Esophagus squamous epithelium (tissue), 5 donors: ENCODE data around the gene RIPK4. TPM values are rescaled to one million over a fixed set of nuclear protein-coding genes. Genes with fewer than 3 reads are reported as not detected.

Experiments
- DNase-seq: peaks from one replicate; lab custom pipeline; 2025; lab: John Stamatoyannopoulos, UW
- H3K27ac ChIP-seq, 4 donors: fragments of 200-600 bp; sonication (generic); one replicate each; pipeline ENCODE4 v1.5.1; 2016 to 2019; ENCODE audit warnings: mild to moderate bottlenecking in 1 of 4
- H3K27me3 ChIP-seq, 4 donors: fragments of 200-600 bp; sonication (generic); 1 replicate in 3 of 4; 2 replicates in 1 of 4; pipeline versions ENCODE4 v1.5.1 to v1.6.0; 2017 to 2021; ENCODE audit warnings: antibody characterized with exemption in 1 of 4
- H3K36me3 ChIP-seq, 3 donors: fragments of 200-600 bp; sonication (generic); one replicate each; pipeline ENCODE4 v1.5.1; 2016 to 2019
- H3K4me1 ChIP-seq, 3 donors: fragments of 200-600 bp; sonication (generic); one replicate each; pipeline ENCODE4 v1.5.1; 2017 to 2019
- H3K4me3 ChIP-seq, 4 donors: fragments of 200-600 bp; sonication (generic); 1 replicate in 3 of 4; 2 replicates in 1 of 4; pipeline ENCODE4 v1.5.1; 2016 to 2019; ENCODE audit warnings: mild to moderate bottlenecking in 2 of 4, moderate library complexity in 1 of 4
- H3K9me3 ChIP-seq, 3 donors: fragments of 200-600 bp; sonication (generic); one replicate each; pipeline ENCODE4 v1.5.1; 2016 to 2019
- POLR2A ChIP-seq, 4 donors: fragments of 450-650 bp; IDR thresholded peaks; one replicate each; pipeline ENCODE4 v1.6.1; 2017; ENCODE audit warnings: antibody characterized with exemption in 4 of 4, mild to moderate bottlenecking in 4 of 4, moderate library complexity in 3 of 4
- WGBS, 2 donors: methylation state at CpG; one replicate each; pipeline ENCODE4 v1.1.5; 2018; 5-methylcytosine and 5-hydroxymethylcytosine counted together
- intact Hi-C: fragments of 100-400 bp; cut with DNase I; formaldehyde crosslinking; loops from one replicate; pipeline ENCODE4 v1.15.0; 2022
- total RNA-seq, 4 donors: library from RNA; depleted of rRNA; stranded (reverse); fragments of >200 nt; gene quantifications; one replicate each; pipeline ENCODE4 v1.1.0, GENCODE V29; 2016
- TF ChIP-seq, protein P1 (sequence below), 6 experiments: fragments of 450-650 bp in 4 of 6; fragments of 200-600 bp in 2 of 6; sonication (generic) in 2 of 6; IDR thresholded peaks; one replicate each; pipeline ENCODE4 v1.5.1; 2016 to 2019; ENCODE audit warnings: antibody characterized with exemption in 6 of 6, mild to moderate bottlenecking in 4 of 6, moderate library complexity in 4 of 6
- donor health status: DM: yes; HTN: yes; CAD: no.

Gene RIPK4
- total RNA-seq, 4 donors from 2014 or later, result 41.1 to 93.5 (median 68.8) TPM

DNA sequence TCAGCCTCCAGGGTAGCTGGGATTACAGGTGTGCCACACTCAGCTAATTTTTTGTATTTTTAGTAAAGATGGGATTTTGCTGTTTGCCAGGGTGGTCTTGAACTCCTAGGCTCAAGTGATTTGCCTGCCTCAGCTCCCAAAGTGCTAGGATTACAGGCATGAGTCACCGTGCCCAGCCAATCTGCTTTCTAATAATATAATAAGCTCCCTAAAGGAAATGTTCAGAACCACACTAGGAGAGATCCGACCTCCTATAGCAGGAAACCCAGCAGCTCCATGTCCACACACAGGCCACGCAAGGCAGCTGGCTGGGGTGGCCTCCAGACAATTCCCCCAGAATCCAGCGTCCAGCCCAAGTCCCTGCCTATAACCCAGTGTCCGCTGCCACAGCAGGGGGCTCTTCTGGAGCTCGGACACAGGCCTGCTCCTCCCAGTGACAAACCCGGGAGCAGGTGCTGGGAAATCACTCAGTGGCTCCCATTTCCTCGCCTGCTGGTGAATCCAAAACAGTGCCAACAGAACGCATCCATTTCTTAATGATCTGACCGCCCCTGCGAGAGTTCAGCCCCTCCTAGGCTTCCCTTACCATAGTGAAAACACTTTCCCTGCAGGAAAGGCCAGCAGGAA lies 7.5 kb downstream of the RIPK4 start:
- Histone ChIP-seq H3K9me3 (no peaks in the 10 kb centered on the region), H3K27ac (peak overlapping the region in 2 of 4 donors; percentile 25 to 35), H3K27me3 (peaks cover 0 to 56% (median 0%) of the 10 kb centered on the region in 4 donors), H3K4me1 (peaks cover 20 to 93% (median 41%) of the 10 kb centered on the region in 3 donors), H3K4me3 (no peak overlapping the region), H3K36me3 (peaks cover 0 to 52% (median 0%) of the 10 kb centered on the region in 3 donors)
- DNase-seq, result no peak
- intact Hi-C loops, result no loop called here
- WGBS, 2 donors, result 62 to 73% methylated on average over 6 to 7 of the region's 11 CpGs
- TF ChIP-seq POLR2A (IDR thresholded peaks at IDR 0.05), result no peak
- TF ChIP-seq, protein P1, sequence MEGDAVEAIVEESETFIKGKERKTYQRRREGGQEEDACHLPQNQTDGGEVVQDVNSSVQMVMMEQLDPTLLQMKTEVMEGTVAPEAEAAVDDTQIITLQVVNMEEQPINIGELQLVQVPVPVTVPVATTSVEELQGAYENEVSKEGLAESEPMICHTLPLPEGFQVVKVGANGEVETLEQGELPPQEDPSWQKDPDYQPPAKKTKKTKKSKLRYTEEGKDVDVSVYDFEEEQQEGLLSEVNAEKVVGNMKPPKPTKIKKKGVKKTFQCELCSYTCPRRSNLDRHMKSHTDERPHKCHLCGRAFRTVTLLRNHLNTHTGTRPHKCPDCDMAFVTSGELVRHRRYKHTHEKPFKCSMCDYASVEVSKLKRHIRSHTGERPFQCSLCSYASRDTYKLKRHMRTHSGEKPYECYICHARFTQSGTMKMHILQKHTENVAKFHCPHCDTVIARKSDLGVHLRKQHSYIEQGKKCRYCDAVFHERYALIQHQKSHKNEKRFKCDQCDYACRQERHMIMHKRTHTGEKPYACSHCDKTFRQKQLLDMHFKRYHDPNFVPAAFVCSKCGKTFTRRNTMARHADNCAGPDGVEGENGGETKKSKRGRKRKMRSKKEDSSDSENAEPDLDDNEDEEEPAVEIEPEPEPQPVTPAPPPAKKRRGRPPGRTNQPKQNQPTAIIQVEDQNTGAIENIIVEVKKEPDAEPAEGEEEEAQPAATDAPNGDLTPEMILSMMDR (IDR thresholded peaks at IDR 0.05), result no peak

DNA sequence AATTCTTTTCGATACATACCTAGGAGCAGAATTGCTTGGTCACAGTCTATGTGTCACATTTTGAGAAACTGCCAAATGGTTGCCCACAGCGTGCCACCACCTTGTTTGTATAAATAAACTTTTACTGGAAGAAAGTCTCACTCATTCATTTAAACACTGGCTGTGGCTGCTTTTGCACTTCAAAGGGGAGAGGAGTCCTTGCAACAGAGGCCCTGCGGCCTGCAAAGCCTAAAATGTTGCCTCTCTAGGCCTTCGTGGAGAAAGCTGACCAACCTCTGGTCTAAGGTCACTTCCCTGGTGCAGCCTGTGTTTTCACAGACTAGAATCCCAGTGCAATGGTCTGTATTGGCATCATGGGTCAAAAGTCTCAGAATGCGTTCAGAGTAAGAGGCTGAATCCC lies 8.3 kb downstream of the RIPK4 start:
- WGBS, 2 donors, result 54 to 74% methylated on average over 4 to 5 of the region's 5 CpGs
- H3K4me1 ChIP-seq, result peaks cover 28 to 93% (median 47%) of the 10 kb centered on the region in 3 donors
- no peak for DNase-seq

DNA sequence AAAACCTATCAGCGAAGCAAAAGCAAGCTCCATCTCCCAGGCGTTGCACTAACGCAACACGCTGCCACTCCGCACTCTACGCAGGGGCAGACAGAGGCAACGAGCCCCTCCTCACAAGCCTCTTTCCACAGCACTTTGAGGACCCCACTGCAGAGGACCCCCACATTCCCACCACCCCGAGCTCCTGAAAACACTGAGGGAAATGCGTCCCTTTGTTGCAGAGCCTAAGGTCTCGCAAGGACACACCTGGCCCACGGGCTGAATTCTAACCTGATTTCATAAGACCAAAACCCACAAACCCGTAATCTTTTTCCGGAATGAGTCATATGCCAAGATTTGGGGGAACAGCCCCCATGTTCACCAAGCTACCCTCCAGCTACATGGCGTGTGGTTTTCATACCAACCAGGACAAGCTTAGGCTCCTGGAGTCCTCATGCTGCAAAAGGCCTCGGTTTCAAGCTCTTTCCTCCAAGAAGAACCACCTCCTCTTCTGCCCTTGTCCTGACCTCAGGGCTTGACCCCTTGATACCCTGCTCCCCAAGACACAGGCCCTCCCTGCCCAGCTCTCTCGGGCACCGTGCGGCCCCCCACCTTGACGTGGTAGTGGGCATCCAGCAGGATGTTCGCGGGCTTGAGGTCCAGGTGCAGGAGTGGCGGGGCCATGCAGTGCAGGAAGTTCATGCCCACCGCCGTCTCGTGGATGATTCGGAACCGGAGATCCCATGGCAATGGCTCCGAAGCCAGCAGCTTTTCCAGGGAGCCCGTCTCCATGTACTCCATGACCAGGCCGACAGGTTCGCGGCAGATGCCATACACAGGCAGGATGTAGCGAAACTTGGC lies 10.7 kb downstream of the RIPK4 start:
- H3K36me3 ChIP-seq, result peaks cover 0 to 65% (median 0%) of the 10 kb centered on the region in 3 donors
- DNase-seq, result no peak
- peaks cover 37 to 93% (median 54%) of the 10 kb centered on the region in 3 donors for H3K4me1 ChIP-seq
- intact Hi-C loops, result no loop called here
- H3K27ac ChIP-seq, result no peak overlapping the region
- no peak overlapping the region for H3K4me3 ChIP-seq
- peaks cover 0 to 24% (median 0%) of the 10 kb centered on the region in 4 donors for H3K27me3 ChIP-seq
- no peaks in the 10 kb centered on the region for H3K9me3 ChIP-seq
- WGBS, 2 donors, result 84% methylated on average over 9 to 19 of the region's 33 CpGs
- no peak for TF ChIP-seq POLR2A (IDR thresholded peaks at IDR 0.05)
- TF ChIP-seq, protein P1 (IDR thresholded peaks at IDR 0.05), result no peak

More for the DNA sequence above, 8.3 kb downstream of the RIPK4 start:
- H3K27ac ChIP-seq, result peak overlapping the region in 1 of 4 donors; percentile 25
- peaks cover 0 to 60% (median 0%) of the 10 kb centered on the region in 3 donors for H3K36me3 ChIP-seq
- H3K27me3 ChIP-seq, result peaks cover 0 to 48% (median 0%) of the 10 kb centered on the region in 4 donors
- H3K9me3 ChIP-seq, result no peaks in the 10 kb centered on the region
- intact Hi-C loops, result no loop called here
- TF ChIP-seq, protein P1 (IDR thresholded peaks at IDR 0.05), result no peak
- TF ChIP-seq POLR2A (IDR thresholded peaks at IDR 0.05), result no peak
- H3K4me3 ChIP-seq, result no peak overlapping the region

DNA sequence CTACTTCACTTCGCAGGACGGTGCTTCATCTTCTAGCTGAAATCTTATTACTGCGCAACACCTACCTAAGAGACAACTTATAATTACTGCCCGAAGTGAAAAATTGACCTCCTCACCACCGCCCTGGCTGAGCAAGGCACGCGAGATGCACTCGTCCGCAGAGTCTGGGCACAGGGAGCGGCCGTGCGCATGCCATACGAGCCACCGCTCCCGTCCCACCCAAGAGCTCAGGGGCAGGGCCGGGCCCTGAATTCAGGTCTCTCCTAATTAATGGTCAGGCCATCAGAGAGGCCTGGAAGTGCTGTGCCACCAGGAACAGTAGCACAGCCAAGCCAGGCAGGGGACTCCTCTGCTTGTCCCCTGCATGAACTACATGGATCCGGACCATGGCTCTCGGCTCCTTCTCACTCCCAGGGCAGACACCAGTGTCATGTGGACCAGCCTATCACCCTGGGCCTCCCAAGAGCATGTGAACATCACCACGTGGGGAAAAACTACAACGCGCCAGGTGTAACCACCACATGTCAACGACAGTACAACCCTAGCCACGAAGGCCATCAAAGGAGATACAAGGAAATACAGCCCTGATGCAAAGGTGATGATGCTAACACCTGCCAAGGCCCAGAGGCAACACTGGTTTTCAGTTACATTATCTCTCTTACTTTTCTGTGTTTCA lies 11.5 kb downstream of the RIPK4 start:
- TF ChIP-seq POLR2A (IDR thresholded peaks at IDR 0.05), result no peak
- TF ChIP-seq, protein P1 (IDR thresholded peaks at IDR 0.05), result no peak
- no peak overlapping the region for H3K4me3 ChIP-seq
- intact Hi-C loops, result no loop called here
- DNase-seq, result no peak
- peaks cover 0 to 16% (median 0%) of the 10 kb centered on the region in 4 donors for H3K27me3 ChIP-seq
- peaks cover 0 to 65% (median 0%) of the 10 kb centered on the region in 3 donors for H3K36me3 ChIP-seq
- peaks cover 37 to 93% (median 54%) of the 10 kb centered on the region in 3 donors for H3K4me1 ChIP-seq
- H3K9me3 ChIP-seq, result no peaks in the 10 kb centered on the region
- peak overlapping the region in 2 of 4 donors; percentile 85 to 89 for H3K27ac ChIP-seq
- WGBS, 2 donors, result 76 to 81% methylated on average over 7 to 18 of the region's 23 CpGs
